Suprapubic skin (tissue), 4 donors: ENCODE results near the gene CYP4F22. TPM values are rescaled to one million over a fixed set of nuclear protein-coding genes. Genes with fewer than 3 reads are reported as not detected.

ENCODE experiments used
- DNase-seq, 2 donors: peaks; one replicate each; pipeline ENCODE4 v3.0.0-alpha.2; 2019; ENCODE audit warnings: low spot score in 2 of 2
- H3K27ac ChIP-seq: fragments of 200-600 bp; sonication (generic); one replicate; pipeline ENCODE4 v1.5.1; 2019
- H3K27me3 ChIP-seq: fragments of 200-600 bp; sonication (generic); one replicate; pipeline ENCODE4 v1.5.1; 2019
- H3K36me3 ChIP-seq: fragments of 200-600 bp; sonication (generic); one replicate; pipeline ENCODE4 v1.5.1; 2019
- H3K4me1 ChIP-seq: fragments of 200-600 bp; sonication (generic); one replicate; pipeline ENCODE4 v1.5.1; 2019
- H3K4me3 ChIP-seq: fragments of 200-600 bp; sonication (generic); one replicate; pipeline ENCODE4 v1.5.1; 2019; ENCODE audit warnings: mild to moderate bottlenecking
- H3K9me3 ChIP-seq: fragments of 200-600 bp; sonication (generic); one replicate; pipeline ENCODE4 v1.5.1; 2019
- CTCF ChIP-seq, 2 donors: fragments of 200-600 bp in 1 of 2; fragments of 450-650 bp in 1 of 2; sonication (generic) in 1 of 2; IDR thresholded peaks; one replicate each; pipeline ENCODE4 v1.5.1; 2016 to 2019; ENCODE audit warnings: antibody characterized with exemption in 2 of 2, mild to moderate bottlenecking in 1 of 2, moderate library complexity in 1 of 2
- EP300 ChIP-seq: sonication (generic); formaldehyde crosslinking; IDR thresholded peaks from one replicate; pipeline ENCODE4 v1.6.1; 2017; ENCODE audit warnings: antibody characterized with exemption
- POLR2A ChIP-seq, 2 donors: fragments of 450-650 bp; IDR thresholded peaks; one replicate each; pipeline ENCODE4 v1.6.1; 2017; ENCODE audit warnings: antibody characterized with exemption in 2 of 2, mild to moderate bottlenecking in 2 of 2, moderate library complexity in 2 of 2
- POLR2AphosphoS5 ChIP-seq, 3 donors: sonication (generic); formaldehyde crosslinking; IDR thresholded peaks; one replicate each; pipeline ENCODE4 v1.6.1; 2017; ENCODE audit warnings: antibody characterized with exemption in 3 of 3
- WGBS: methylation state at CpG from one replicate; pipeline ENCODE4 v1.1.5; 2018; 5-methylcytosine and 5-hydroxymethylcytosine counted together
- total RNA-seq, 4 donors: library from RNA; depleted of rRNA; stranded (reverse); fragments of >200 nt; gene quantifications; one replicate each; pipeline ENCODE4 v1.1.0, GENCODE V29; 2016

Gene CYP4F22
- total RNA-seq, 4 donors from 2014 or later: 26.0 to 77.7 (median 55.5) TPM

DNA sequence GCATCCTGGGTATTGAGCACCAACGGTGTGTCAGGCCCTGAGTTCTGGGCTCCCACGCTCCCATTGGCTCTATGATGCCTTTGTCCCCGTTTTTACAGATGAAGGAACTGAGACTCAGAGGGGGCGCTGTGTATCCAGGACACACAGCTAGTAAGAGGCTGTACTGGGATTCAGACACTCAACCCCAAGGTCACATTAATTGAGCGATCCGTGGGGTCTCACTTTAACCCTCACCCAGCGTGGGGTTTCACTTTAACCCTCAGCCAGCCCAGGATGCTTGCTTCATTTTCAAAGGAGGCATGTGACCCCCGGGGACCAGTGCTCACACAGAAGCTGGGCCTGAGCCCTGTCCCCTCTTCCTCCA lies 42.6 kb downstream of the CYP4F22 start:
- Histone ChIP-seq H3K27me3 (peaks cover 37% of the 10 kb centered on the region), H3K36me3 (no peaks in the 10 kb centered on the region), H3K4me3 (peak overlapping the region; percentile 31), H3K27ac (no peak overlapping the region), H3K9me3 (no peaks in the 10 kb centered on the region), H3K4me1 (peaks cover 16% of the 10 kb centered on the region)
- no peak for TF ChIP-seq POLR2A (IDR thresholded peaks at IDR 0.05)
- TF ChIP-seq POLR2AphosphoS5 (IDR thresholded peaks at IDR 0.05): no peak
- TF ChIP-seq EP300: no peak
- no peak for TF ChIP-seq CTCF (IDR thresholded peaks at IDR 0.05)
- no CpG with 5 or more reads among the region's 8 CpGs for WGBS
- DNase-seq: no peak

GRCh38 chr19:15551293-15552004 lies 43.1 kb downstream of the CYP4F22 start:
- Histone ChIP-seq H3K27me3 (peaks cover 37% of the 10 kb centered on the region), H3K36me3 (no peaks in the 10 kb centered on the region), H3K4me3 (peak overlapping the region; percentile 31), H3K4me1 (peaks cover 21% of the 10 kb centered on the region), H3K27ac (no peak overlapping the region), H3K9me3 (no peaks in the 10 kb centered on the region)
- no peak for DNase-seq
- TF ChIP-seq POLR2A (IDR thresholded peaks at IDR 0.05) (no peak), CTCF (IDR thresholded peaks at IDR 0.05) (no peak), POLR2AphosphoS5 (IDR thresholded peaks at IDR 0.05) (no peak), EP300 (no peak)
- no CpG with 5 or more reads among the region's 40 CpGs for WGBS

DNA sequence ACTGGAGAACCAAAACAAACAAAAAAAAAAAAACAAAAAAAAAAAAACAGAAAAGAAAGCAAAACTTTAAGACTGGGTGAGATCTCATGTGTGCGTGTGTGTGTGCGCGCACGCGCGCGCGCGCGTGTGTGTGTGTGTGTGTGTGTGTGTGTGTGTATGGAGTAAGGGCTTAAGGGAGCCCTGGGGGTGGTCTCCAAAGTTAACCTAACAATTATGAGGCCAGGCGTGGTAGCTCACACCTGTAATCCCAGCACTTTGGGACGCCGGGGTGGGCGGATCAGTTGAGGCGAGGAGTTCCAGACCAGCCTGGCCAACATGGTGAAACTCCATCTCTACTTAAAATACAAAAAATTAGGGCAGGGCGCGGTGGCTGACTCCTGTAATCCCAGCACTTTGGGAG lies 46.7 kb downstream of the CYP4F22 start:
- Histone ChIP-seq H3K4me1 (peaks cover 25% of the 10 kb centered on the region), H3K27ac (no peak overlapping the region), H3K36me3 (no peaks in the 10 kb centered on the region), H3K27me3 (peaks cover 29% of the 10 kb centered on the region), H3K9me3 (no peaks in the 10 kb centered on the region), H3K4me3 (no peak overlapping the region)
- WGBS: 50% methylated on average over 17 of the region's 17 CpGs
- TF ChIP-seq POLR2AphosphoS5 (IDR thresholded peaks at IDR 0.05) (no peak), EP300 (no peak)
- DNase-seq: no peak

DNA sequence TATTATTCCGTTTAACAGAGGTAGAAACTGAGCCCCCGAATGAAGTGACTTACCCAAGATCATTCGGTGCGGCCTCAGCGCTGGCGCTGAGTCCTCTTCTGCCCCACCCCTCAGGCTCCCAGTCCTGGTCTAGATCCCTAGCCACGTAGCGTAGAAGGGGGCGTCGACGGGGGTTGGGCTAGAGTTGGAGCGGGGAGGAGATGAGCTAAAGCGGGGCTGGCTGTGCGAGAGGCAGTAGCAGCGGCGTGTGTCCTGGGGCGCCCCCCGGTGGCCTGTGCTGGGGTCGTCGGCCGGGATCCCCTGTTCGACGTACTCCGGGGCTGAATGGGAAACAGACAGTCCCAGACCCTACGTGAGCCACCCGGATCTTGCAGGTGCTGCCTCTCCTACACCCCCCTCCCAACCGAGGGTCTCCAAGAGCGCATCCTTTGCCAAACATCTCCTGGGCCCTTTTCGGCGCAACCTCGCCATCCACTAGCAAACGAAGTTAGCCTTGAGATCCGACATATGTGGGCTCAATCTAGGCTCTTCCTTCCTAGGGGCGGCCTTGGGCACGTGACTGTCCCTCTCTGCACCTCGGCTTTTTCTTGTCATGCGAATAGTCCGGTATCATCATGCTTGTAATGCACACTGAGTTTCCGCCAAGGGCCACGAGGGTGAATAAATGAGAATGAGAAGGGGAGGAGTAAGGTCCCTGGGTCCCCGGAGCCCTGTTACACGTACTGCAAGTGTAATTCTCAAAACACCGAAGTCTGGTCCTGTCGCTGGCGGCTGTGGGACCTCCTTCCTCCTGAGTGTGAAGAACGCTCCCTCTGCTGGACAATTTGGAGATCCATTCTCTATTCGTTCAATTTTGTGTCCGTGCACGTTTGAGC lies 47.7 kb downstream of the CYP4F22 start:
- no peak for TF ChIP-seq POLR2AphosphoS5 (IDR thresholded peaks at IDR 0.05)
- TF ChIP-seq EP300: no peak
- TF ChIP-seq CTCF (IDR thresholded peaks at IDR 0.05): peak; percentile 67 to 79
- TF ChIP-seq POLR2A (IDR thresholded peaks at IDR 0.05): no peak
- H3K9me3 ChIP-seq: no peaks in the 10 kb centered on the region
- DNase-seq: peak; percentile 93 to 96
- peak overlapping the region; percentile 38 for H3K4me3 ChIP-seq
- 1% methylated on average over 25 of the region's 49 CpGs for WGBS
- H3K27me3 ChIP-seq: peaks cover 19% of the 10 kb centered on the region
- no peaks in the 10 kb centered on the region for H3K36me3 ChIP-seq
- H3K4me1 ChIP-seq: peaks cover 20% of the 10 kb centered on the region
- no peak overlapping the region for H3K27ac ChIP-seq

DNA sequence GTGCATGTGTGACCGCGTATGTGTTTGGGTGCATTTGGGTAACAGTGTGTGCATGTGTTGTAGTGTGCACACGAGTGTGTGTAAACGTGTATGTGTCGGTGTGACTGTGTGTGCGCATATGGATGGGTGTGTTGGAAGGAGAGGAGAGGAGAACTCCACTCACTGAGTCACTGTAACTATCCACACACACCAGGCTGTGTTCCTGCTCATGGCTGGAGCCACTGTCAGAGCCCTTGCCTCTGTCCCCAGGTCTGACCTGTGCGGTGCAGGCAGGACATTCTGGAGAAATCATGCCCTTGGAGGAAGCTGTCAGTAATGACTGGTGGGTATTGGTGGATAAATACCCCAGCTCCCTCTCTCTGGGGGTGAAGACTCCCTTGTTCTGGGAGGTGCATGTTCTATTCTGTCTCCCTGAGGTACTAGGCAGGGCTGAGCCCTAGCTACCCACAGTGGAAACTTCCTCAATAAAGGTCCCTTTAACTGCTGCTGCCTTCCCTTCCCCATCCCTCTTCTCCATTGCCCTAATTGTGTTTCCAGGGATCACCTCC lies 48.4 kb downstream of the CYP4F22 start:
- Histone ChIP-seq H3K36me3 (no peaks in the 10 kb centered on the region), H3K4me1 (peaks cover 16% of the 10 kb centered on the region), H3K27ac (no peak overlapping the region), H3K9me3 (no peaks in the 10 kb centered on the region), H3K4me3 (peak overlapping the region; percentile 38), H3K27me3 (peaks cover 15% of the 10 kb centered on the region)
- WGBS: 0% methylated on average over 4 of the region's 7 CpGs
- TF ChIP-seq POLR2AphosphoS5 (IDR thresholded peaks at IDR 0.05): no peak
- no peak for TF ChIP-seq POLR2A (IDR thresholded peaks at IDR 0.05)
- TF ChIP-seq CTCF (IDR thresholded peaks at IDR 0.05): no peak
- TF ChIP-seq EP300: no peak
- no peak for DNase-seq
